HUES6 (cell line): Measurements from ENCODE around the gene SCRN1.

Experiments
- H3K27ac ChIP-seq: 2 replicates; pipeline ENCODE4 v1.7.0; 2013; ENCODE audit warnings: low read depth, mild to moderate bottlenecking, low read length, inconsistent platforms
- H3K27me3 ChIP-seq: 2 replicates; pipeline ENCODE4 v1.6.1; 2013; ENCODE audit warnings: low read length; ENCODE audit not compliant: control insufficient read depth, insufficient read depth
- H3K36me3 ChIP-seq: 2 replicates; pipeline ENCODE4 v1.6.1; 2013; ENCODE audit warnings: low read length; ENCODE audit not compliant: control insufficient read depth, insufficient read depth
- H3K4me1 ChIP-seq: 2 replicates; pipeline ENCODE4 v1.6.1; 2013; ENCODE audit warnings: low read length; ENCODE audit not compliant: control insufficient read depth, insufficient read depth
- H3K4me3 ChIP-seq: 2 replicates; pipeline ENCODE4 v1.5.1; 2013; ENCODE audit warnings: low read depth, low read length
- H3K9ac ChIP-seq: one replicate; pipeline ENCODE4 v1.6.1; 2013; ENCODE audit warnings: mild to moderate bottlenecking, low read length
- H3K9me3 ChIP-seq: 2 replicates; pipeline ENCODE4 v1.6.1; 2013; ENCODE audit warnings: low read depth, low read length; ENCODE audit not compliant: control insufficient read depth, insufficient read depth

Gene SCRN1

DNA sequence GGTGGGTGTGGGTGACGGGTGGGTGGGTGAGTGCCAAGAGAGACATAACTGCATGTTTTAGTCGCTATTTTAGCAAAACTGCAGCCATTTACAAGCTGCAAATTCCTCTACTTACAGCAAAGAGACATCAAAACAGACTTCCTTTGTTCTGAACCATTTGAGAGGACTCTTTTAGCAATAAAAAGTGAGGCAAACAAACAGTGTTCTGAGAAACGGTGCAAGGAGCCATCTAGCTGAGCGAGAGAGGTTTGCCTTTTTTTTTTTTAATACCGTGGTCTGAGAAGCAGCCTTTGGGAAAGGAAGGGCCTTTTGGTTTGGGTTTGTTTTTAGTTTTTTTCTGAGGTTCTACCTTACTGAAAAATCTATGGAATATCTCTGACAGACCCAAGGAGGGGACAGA is 62.9 kb downstream of the SCRN1 start:
- H3K9ac ChIP-seq, result no peak overlapping the region
- H3K36me3 ChIP-seq, result peaks cover 87% of the 10 kb centered on the region
- no peak overlapping the region for H3K4me3 ChIP-seq
- no peaks in the 10 kb centered on the region for H3K9me3 ChIP-seq
- H3K4me1 ChIP-seq, result no peaks in the 10 kb centered on the region
- no peak overlapping the region for H3K27ac ChIP-seq
- H3K27me3 ChIP-seq, result no peaks in the 10 kb centered on the region

- no peaks in the 10 kb centered on the region for H3K27me3 ChIP-seq
- H3K36me3 ChIP-seq, result peaks cover 84% of the 10 kb centered on the region
- no peaks in the 10 kb centered on the region for H3K4me1 ChIP-seq
- H3K9ac ChIP-seq, result no peak overlapping the region
- no peak overlapping the region for H3K4me3 ChIP-seq
- no peak overlapping the region for H3K27ac ChIP-seq
- no peaks in the 10 kb centered on the region for H3K9me3 ChIP-seq
Measured at GRCh38 chr7:29926216-29926615, 63.4 kb downstream of the SCRN1 start.

- Histone ChIP-seq H3K4me3 (no peak overlapping the region), H3K4me1 (no peaks in the 10 kb centered on the region), H3K27me3 (no peaks in the 10 kb centered on the region), H3K27ac (no peak overlapping the region), H3K9ac (no peak overlapping the region), H3K9me3 (no peaks in the 10 kb centered on the region), H3K36me3 (peaks cover 87% of the 10 kb centered on the region)
Measured at GRCh38 chr7:29924684-29925083, 64.9 kb downstream of the SCRN1 start.

- peaks cover 88% of the 10 kb centered on the region for H3K36me3 ChIP-seq
- H3K9ac ChIP-seq, result no peak overlapping the region
- H3K9me3 ChIP-seq, result no peaks in the 10 kb centered on the region
- H3K4me3 ChIP-seq, result no peak overlapping the region
- no peaks in the 10 kb centered on the region for H3K27me3 ChIP-seq
- H3K4me1 ChIP-seq, result no peaks in the 10 kb centered on the region
- no peak overlapping the region for H3K27ac ChIP-seq
Measured at GRCh38 chr7:29924006-29924405, 65.6 kb downstream of the SCRN1 start.

DNA sequence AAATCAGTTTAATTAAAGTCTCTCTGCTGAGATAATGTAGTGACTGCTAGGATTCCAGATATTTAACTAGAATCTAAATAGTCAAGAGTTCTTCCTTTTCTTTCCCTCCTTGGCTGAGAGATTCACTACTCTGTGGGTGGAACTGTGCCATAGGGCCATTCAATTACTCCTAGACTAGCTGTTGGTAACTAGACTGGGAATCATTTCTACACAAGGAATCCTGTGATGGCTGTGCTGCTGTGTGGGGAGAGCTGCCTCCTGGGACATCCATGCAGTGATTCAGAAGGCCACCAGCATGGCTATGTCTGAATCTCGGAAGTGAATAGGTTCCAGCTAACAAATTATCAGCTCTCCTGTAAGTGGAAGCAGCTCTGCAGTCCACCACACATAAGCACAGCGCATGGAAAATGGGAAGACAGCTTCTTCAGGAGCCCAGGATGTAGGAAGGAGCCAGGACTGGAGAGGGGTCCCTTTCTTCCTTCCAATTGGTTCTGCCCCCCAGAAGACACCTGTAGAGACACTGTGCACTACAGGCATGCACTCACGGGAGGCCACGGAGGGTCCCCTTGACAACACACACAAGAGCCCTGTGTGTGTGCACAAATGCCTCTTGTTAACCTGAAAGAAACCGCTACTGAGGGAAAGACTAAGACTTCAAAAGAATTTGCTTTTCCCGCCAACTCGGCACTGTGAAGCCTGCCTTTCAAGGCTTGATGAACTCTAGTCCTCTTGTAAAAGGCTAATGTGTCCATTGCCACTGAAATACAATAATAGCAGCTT is 66.5 kb downstream of the SCRN1 start:
- Histone ChIP-seq H3K9me3 (no peaks in the 10 kb centered on the region), H3K4me1 (no peaks in the 10 kb centered on the region), H3K9ac (no peak overlapping the region), H3K4me3 (no peak overlapping the region), H3K27ac (no peak overlapping the region), H3K36me3 (peaks cover 83% of the 10 kb centered on the region), H3K27me3 (no peaks in the 10 kb centered on the region)

DNA sequence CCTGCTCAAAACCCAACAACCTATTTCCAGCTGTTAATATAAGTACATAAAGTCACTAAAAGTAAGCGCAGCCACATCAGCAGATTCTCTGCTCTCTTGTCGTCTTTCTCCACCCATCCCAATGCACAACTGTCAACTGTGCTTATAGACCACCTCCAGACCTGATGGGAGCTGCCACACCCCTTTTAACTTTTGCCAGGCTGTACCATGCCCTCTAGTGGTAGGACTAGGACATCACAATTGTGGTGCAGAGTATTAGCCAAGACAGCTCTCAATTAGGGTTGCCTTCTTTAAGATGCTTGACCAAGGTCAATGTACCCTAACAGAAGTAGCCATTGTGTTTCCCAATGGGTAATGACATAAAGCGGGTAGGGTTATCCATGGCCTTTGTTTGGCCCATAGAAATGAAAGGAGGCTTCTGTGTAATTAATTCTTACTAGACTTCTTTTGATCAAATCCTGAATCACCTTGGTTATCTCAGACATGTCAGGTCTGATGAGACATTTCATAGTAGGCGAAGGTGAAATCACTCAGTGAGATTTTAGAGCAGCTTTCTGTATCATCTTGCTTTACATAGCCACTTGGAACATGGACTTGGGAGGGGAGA is 68.1 kb downstream of the SCRN1 start:
- Histone ChIP-seq H3K4me1 (no peaks in the 10 kb centered on the region), H3K27ac (no peak overlapping the region), H3K4me3 (no peak overlapping the region), H3K9ac (no peak overlapping the region), H3K36me3 (peaks cover 70% of the 10 kb centered on the region), H3K9me3 (no peaks in the 10 kb centered on the region), H3K27me3 (no peaks in the 10 kb centered on the region)

DNA sequence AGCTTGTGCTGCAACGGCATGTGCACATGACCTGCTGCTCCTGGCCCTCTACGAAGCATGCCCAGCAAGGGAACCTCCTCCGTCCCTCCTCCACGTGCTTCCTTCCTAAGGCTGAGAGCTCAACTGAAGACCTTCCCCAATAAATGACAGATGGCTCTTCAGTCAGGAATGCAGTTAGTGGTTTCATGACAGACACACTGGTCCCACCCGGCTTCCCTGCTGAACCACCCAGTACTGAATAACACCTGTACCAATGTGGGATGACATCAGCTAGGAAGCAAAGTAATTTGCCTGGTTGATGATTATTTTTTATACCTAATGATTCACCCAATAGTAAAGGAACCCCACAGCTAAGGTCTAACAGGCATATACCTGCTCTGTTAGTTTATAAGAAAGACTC is 69.1 kb downstream of the SCRN1 start:
- no peaks in the 10 kb centered on the region for H3K27me3 ChIP-seq
- H3K27ac ChIP-seq, result no peak overlapping the region
- no peak overlapping the region for H3K4me3 ChIP-seq
- H3K9ac ChIP-seq, result no peak overlapping the region
- peaks cover 64% of the 10 kb centered on the region for H3K36me3 ChIP-seq
- no peaks in the 10 kb centered on the region for H3K4me1 ChIP-seq
- no peaks in the 10 kb centered on the region for H3K9me3 ChIP-seq

DNA sequence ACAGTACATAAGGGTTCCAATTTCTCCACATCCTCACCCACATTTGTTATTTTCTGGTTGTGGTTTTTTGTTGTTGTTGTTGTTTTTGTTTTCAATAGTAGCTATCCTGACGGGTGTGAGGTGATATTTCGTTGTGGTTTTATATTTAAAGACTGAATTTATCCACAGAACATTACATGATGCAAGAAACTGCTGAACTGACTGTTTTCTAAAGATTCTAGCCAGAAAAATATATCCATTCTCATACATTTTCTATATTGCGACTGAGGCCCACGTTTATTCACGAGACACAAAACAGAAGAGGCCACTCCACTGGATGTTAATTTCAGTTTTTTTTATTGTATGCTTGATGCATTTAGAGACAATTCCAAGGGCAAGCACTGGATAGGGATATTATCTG is 69.8 kb downstream of the SCRN1 start:
- Histone ChIP-seq H3K9me3 (no peaks in the 10 kb centered on the region), H3K27ac (no peak overlapping the region), H3K36me3 (peaks cover 61% of the 10 kb centered on the region), H3K27me3 (no peaks in the 10 kb centered on the region), H3K4me1 (no peaks in the 10 kb centered on the region), H3K9ac (no peak overlapping the region), H3K4me3 (no peak overlapping the region)

DNA sequence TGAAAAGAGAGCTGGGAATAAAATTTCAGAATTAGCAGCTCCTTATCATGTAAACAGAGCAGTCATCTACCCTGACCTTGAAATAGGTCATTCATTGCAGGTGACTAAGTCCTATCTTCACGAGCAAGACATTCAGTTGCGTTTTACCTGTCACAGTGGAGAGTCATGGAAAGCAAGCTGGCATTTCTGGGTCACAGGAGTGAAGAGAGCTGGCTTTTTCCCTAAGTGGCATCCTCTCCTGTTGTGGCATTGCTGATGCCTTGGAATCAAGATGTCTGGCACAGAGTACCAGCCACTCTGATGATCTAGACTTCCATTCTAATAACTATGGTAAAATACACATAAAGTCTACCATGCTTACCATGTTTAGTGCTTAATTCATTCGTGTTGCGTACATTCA is 70.8 kb downstream of the SCRN1 start:
- H3K9me3 ChIP-seq, result no peaks in the 10 kb centered on the region
- H3K9ac ChIP-seq, result no peak overlapping the region
- peaks cover 52% of the 10 kb centered on the region for H3K36me3 ChIP-seq
- no peaks in the 10 kb centered on the region for H3K27me3 ChIP-seq
- H3K27ac ChIP-seq, result no peak overlapping the region
- H3K4me1 ChIP-seq, result no peaks in the 10 kb centered on the region
- H3K4me3 ChIP-seq, result no peak overlapping the region

- Histone ChIP-seq H3K4me1 (no peaks in the 10 kb centered on the region), H3K9ac (no peak overlapping the region), H3K36me3 (peaks cover 40% of the 10 kb centered on the region), H3K9me3 (no peaks in the 10 kb centered on the region), H3K27me3 (no peaks in the 10 kb centered on the region), H3K27ac (no peak overlapping the region), H3K4me3 (no peak overlapping the region)
Measured at GRCh38 chr7:29917641-29918040, 72.0 kb downstream of the SCRN1 start.

- H3K27me3 ChIP-seq, result no peaks in the 10 kb centered on the region
- H3K27ac ChIP-seq, result no peak overlapping the region
- no peak overlapping the region for H3K4me3 ChIP-seq
- H3K36me3 ChIP-seq, result peaks cover 25% of the 10 kb centered on the region
- no peak overlapping the region for H3K9ac ChIP-seq
- H3K9me3 ChIP-seq, result no peaks in the 10 kb centered on the region
- H3K4me1 ChIP-seq, result no peaks in the 10 kb centered on the region
Measured at GRCh38 chr7:29915481-29916215, 74.0 kb downstream of the SCRN1 start.
